GM18526 (cell line): ENCODE measurements around the gene RPTOR.

Experiments used
- POLR2A ChIP-seq: IDR thresholded peaks from 3 replicates; pipeline ENCODE4 v1.6.1; 2011; ENCODE audit not compliant: insufficient read length; ENCODE audit errors: extremely low read depth

The RPTOR gene

DNA sequence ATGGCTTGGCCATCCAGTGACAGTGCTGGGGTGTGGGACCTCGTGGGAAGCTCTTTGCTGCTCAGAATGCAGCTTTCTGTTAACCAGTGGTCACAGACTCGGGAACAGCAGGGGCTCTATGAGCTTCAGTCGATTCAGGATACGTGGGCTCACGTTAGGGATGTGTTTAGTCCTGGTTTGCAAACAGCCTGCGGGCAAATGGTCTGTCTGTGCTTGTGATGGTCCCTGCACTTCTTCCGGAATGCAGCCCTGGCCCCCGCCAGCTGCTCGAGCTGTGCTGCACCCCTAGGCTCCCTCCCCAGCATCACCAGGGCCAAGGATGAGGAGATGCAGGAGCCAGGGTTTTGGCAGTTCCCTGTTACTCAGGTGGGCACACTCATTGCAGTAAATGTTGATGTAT is 274.2 kb downstream of the RPTOR start:
- TF ChIP-seq POLR2A: no peak

GRCh38 chr17:80819422-80820164 is 275.0 kb downstream of the RPTOR start:
- TF ChIP-seq POLR2A: no peak

DNA sequence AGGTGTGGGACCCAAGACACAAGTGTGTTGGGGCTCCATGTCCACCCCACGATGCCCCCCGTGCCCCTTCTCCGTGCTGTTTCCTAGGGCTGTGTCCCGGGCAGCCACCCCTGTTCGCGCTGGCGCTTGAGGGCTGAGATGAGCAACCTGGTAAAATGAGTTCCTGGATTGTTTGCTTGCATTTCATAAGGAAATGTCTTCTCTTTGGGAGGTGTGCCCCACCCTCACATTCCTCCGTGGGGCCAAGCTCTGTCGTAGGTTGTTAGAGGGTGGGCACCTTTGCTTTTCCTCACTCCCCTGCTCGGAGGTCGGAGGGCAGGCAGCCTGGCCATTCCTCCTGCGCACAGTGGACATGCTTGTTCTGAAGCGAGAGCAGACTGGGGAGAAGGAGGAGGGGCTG is 275.7 kb downstream of the RPTOR start:
- TF ChIP-seq POLR2A: no peak

DNA sequence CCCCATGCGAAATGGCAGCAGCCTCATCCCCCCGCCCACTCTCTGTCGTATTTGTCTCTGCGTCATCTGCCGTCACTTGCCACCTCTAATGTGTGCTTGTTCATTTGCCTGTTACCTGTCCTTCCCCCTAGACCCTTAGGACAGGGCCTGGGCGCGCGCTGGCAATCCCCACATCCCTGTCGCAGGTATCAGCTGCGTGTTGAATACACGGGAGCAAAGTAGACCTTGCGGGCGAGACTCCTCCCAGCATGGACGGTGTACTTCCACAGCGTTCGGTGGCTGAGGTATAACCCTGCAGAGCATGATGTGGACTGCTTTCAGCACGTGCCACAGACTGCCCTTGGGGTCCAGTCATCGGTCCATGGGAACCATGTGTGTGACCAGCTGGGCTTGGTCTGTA is 276.9 kb downstream of the RPTOR start:
- no peak for TF ChIP-seq POLR2A

DNA sequence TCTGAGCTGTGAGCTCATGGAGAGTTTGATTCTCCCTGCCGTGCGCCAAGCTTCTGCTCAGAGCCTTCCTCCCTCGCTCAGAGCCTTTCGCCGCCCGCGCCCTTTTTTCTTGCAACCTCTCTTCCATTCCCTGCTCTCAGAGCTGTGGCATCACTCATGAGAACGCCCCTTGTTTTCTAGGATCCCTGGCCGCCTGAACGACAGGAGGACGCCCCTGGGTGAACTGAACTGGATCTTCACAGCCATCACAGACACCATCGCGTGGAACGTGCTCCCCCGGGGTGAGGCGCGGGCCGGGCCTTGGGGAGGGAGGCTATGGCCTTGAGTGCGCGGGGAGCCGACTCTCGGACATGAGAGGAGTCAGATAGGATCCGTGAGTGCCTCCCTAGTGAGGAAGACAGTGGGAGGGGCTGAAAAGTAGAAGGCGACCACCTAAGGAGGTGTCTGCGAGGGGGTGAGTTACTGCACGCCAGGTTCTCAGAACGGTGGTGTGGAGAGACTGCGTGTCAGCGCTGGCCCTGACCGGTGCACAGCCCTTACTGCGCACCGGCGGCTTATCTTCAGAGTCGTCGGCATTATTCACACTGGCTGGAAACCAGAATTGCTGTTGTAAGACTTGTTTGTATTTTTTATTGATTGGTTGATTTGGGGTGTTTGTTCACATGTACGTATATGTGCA is 277.5 kb downstream of the RPTOR start:
- TF ChIP-seq POLR2A: no peak

DNA sequence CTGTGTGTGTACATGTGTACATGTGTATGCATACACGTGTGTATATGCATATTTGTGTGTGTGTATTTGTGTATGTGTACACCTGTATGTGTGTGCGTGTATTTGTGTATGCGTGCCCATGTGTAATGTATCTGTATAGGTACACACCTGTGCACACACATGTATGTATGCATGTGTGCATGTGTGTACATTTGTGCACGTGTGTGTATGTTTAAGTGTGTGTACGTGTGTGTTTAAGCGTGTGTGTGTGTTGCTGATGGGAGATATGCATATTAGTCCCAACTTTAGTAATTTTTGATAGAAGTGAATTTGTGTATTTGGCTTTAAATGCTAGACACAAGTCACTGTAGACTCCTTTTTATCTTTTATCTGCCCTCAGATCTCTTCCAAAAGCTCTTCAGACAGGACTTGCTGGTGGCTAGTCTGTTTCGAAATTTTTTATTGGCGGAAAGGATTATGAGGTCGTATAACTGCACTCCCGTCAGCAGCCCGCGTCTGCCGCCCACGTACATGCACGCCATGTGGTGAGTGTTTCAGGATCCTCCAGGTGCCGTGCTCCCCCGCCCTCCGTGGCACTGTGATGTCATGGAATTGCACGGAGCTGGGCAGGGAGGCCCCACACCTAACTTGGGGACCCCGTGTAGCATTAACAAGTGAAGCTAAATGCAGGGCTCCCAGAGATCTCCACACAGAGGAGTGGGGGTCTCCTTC is 278.2 kb downstream of the RPTOR start:
- TF ChIP-seq POLR2A: no peak

DNA sequence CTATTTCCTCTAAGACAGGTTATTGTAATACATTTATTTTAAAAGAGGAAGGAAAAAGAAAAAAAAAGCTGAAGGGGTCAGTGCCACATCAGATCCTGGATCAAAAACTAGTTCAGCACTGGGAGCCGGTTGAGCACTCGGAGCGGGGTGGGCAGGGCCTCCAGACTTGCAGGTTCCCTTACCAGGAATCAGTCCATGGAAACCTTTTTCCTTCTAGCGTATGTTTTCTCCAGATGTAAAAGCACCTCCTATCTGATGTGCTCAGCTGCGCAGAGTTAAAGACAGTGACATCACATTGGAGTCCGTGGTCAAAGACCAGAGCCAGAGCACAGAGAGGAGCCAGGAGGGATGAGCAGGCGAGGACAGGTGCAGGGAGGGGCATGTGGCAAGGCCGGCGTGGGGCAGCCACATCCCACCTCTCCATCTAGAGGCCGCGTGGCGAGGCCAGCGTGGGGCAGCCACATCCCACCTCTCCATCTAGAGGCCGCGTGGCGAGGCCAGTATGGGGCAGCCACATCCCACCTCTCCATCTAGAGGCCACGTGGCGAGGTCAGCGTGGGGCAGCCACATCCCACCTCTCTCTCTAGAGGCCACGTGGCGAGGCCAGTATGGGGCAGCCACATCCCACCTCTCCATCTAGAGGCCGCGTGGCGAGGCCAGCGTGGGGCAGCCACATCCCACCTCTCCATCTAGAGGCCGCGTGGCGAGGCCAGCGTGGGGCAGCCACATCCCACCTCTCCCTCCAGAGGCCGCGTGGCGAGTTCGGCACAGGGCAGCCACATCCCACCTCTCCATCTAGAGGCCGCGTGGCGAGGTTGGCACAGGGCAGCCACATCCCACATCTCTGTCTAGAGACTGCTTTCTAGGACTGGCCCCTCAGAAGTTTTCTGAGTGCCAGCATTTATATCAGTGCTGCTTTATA is 280.2 kb downstream of the RPTOR start:
- no peak for TF ChIP-seq POLR2A

GRCh38 chr17:80825471-80826345 is 281.1 kb downstream of the RPTOR start:
- TF ChIP-seq POLR2A: no peak

DNA sequence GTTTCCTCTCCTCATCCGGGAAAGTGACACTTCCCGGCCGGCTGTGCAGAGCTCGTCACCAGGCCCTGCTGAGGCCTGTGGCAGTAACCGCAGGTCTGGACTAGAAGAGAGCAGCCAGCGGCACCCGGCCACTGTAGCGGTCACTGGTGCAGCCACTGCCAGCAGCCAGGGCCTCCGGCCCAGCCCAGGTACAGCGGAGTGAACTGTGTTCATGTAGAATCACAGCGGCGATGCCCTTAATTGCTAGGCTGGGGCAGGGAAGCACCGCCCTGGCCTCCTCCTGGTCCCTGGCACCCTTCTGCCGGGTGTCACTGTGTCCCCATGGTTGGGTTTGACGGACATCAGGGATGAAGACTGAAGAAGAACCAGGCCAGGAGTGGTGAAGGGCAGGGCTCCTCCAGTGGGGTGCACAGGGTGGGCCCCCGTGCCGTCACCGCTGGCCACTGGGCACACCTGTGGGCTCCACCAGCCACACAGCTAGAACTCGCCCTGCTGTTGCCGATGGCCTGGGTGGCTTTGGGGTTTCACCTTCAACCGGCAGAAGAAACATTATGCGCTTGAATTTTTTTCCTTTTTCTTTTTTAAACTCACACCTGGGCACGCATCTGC is 281.8 kb downstream of the RPTOR start:
- TF ChIP-seq POLR2A: no peak

- no peak for TF ChIP-seq POLR2A
Observed at GRCh38 chr17:80826955-80827645, 282.5 kb downstream of the RPTOR start.

GRCh38 chr17:80827646-80828643 is 283.3 kb downstream of the RPTOR start:
- TF ChIP-seq POLR2A: no peak
